Activated T-helper 9 cell treated with anti-CD3 and anti-CD28 coated beads, Interleukin-2, amount 50 U/mL, for 16 hours (primary cell): Measurements from ENCODE around the gene PKDCC.
A peak's percentile ranks its signal among the peaks of the same experiment; 100 is the strongest.

ENCODE experiments used
- DNase-seq: peaks from one replicate; pipeline ENCODE4 v3.0.0-alpha.2; 2020; ENCODE audit warnings: low read depth

The PKDCC gene

GRCh38 chr2:42105330-42106256 is 57.8 kb downstream of the PKDCC start:
- DNase-seq = peak; percentile 63

GRCh38 chr2:42106257-42106816 is 58.5 kb downstream of the PKDCC start:
- DNase-seq = no peak

- no peak for DNase-seq
Observed at GRCh38 chr2:42107249-42108042, 59.6 kb downstream of the PKDCC start.
